ENCODE data around the gene SMO.
A peak's percentile ranks its signal among the peaks of the same experiment; 100 is the strongest.

Gene SMO

DNA sequence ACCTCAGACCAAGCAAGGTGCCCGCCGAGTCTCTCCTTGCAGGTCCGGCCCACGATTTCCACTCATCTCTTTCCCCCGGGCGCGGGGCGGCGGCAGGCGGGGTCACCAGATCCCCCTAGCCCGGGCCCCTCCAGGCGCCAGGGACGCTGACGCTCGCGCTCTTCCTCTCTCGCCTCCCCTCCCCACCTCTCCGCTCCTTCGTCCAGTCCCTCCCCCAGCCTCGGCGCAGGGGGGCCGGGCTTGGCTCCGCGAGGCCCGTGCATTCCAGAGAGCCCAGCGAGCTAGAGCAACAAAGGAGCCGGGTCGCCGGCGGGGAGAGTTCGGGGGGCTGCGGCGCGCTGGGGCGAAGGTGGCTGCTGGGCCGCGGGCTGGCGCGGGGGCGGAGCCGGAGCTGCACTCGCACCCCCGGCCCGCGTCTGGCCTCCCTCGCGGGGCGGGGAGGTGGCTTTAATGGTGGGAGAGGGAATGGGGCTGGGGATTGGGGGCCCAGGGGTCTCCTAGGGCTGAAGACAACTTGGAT is at the start of gene SMO:
SMO (plus strand) TSS at position 262 of the 520 bp plus-strand sequence. CDS start 519 bp downstream, outside the sequence.
- peak; percentile 29 for DNase-seq

DNA sequence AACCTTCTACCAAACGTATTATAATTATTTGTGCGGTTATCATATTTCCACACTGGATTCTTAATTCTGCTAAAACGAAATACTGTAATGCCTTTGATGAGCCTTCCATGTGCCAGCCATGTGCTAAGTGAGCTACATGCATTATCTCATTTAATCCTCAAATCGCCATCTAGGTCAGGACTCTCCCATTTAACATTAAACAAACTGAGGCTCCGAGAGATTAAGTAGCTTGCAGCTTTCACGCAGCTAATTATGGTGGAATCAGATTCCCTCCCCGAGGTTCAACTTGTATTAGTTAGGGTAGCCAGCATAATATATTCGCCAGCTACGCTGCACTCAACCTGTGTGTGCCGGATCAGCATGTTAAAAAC is 44.7 kb upstream of the SMO start:
- no peak for DNase-seq

DNA sequence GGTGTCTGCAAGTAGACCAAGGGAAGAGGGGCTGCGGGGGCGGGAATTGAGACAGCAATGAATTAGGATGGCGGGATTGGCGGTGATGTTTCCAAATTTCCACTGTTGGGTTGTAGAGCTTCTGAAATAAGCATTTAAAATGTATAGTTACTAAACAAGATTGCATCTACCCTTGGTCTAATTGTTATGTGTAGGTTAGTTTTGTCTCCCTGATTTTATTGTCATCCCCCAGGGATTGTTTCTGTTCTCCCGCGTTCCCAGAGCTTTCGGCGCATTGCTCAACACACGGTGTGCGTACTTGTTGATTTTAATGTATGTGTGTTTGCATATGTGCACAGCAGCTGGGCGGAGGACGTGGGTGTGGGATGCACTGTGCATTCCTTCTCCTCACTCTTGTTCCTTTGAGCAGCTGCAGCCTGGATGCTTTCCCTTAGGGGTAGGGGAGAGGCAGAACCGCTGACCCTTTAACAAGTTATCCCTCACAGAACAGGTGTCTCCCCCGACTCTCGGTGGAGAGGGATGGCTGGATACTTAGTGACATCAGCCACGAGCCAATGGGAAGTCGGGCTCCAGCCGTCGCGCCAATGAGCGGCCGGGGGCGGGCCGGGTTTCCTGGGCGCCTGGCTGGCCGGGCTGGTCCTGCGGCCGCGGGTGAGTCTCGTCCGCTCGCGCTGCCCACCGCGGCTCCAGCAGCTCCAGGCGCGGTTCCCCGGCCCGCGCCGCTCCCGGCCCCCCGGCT is 44.2 kb upstream of the SMO start, which contains the start of gene TSPAN33:
TSPAN33 (plus strand) TSS at position 613 of the 739 bp plus-strand sequence. CDS start 274 bp downstream, outside the sequence.
- peak; percentile 66 for DNase-seq

DNA sequence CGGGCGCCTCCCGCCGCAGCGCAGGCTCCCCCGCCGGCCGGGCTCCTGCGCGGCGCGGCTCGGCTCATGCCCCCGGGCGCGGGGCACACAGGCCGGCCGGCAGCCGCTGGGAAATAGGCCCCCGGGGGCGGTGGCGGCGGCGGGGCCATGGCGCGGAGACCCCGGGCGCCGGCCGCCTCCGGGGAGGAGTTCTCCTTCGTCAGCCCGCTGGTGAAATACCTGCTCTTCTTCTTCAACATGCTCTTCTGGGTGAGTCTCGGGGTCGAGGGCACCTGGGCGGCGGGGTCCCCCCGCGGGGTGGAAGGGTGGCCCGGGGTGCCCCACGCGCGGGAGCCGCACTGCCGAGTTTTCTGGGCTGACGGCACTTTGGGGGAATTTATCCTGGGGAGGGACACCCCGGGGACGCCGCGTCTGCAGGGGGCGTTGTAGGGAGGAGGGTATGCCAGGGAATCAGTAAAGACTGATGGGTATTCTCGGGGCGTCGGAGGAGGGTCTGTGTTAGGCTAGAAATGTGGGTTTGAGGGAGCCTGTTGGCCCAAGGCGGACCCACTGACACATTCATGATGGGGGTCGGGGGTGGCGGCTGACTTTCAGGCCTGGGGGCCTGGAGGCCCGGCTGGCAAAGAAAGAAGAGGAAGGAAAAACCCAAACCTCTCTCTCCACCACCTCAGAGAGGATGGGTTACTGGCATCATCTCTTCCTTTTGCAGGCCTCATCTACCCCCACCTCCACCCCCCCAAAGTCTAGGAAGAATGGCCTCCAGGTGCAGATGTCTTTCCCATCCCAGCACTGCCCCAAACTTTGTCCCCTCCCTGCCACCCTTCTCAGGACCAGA is 43.4 kb upstream of the SMO start:
- DNase-seq = peak; percentile 45

DNA sequence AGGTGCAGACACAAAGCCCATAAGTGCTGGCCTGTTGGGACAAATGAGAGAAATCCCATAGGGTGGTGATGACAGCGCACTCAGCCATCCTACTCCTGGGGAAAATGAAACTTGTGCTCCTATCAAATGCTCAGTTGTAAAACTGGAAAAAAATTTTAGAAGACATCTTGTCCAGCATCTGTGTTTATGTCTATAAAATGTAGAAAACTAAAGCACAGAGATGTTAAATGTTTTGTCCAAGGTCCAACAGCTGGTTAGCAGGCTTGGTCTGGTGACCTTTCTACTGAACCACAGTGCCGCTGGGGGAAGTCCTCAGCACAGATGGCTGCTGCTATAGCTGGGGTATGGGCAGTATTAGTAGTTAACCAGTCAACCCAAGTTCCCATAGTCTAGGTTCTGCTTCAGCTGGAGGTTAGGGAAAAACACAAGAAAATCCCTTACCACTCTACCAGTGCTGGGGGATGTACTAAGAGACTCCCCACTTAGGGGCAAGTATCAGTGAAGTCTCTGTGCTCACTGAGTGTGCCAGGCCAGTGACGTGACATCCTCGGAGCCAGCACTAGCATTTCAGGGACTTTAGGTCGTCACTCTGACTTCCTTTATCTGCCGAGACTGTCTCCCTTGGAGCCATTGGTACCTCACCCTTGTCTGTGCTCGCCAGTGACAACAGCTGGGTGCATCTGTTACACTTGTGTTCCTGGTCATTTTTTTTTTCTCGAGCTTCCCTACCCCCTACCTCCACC is 42.0 kb upstream of the SMO start:
- no peak for DNase-seq

DNA sequence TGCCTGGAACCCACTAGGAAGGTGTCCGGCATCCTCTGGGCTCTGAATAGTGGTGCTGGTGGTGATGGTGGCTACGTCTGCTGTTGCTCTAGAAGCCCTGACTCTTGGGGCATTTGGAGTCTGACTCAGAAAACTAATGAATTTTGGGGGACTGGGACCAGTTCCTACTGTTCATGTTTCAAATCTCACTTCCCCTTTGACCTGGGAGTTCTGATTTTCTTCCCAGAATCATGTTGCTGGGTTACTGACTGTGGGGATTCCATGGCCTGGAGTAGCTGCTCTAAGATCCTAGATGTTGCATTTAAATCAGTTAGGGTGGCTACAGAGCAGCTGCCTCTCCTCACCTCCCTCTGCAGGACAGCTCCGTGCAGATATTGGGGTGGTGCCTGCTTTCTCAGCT is 40.7 kb upstream of the SMO start:
- DNase-seq = no peak

DNA sequence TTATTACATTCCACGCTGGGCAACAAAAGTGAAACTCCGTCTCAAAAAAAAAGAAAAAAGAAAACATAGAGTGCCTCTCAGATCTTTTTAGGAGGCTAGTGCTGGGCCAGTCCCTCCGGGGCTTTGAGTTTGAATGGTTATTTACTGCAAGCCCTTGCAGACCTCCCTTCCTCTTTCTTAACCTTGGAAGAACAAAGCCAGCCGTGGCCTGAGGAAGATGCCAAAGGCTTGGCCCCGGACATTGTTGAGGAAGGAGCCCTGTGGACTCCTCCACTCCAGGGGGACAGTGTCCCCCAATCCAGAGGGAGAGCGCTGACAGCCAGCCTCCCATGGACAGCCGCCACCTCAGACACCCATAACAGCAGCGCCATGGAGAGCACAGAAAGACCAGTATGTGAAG is 38.9 kb upstream of the SMO start:
- DNase-seq = no peak

DNA sequence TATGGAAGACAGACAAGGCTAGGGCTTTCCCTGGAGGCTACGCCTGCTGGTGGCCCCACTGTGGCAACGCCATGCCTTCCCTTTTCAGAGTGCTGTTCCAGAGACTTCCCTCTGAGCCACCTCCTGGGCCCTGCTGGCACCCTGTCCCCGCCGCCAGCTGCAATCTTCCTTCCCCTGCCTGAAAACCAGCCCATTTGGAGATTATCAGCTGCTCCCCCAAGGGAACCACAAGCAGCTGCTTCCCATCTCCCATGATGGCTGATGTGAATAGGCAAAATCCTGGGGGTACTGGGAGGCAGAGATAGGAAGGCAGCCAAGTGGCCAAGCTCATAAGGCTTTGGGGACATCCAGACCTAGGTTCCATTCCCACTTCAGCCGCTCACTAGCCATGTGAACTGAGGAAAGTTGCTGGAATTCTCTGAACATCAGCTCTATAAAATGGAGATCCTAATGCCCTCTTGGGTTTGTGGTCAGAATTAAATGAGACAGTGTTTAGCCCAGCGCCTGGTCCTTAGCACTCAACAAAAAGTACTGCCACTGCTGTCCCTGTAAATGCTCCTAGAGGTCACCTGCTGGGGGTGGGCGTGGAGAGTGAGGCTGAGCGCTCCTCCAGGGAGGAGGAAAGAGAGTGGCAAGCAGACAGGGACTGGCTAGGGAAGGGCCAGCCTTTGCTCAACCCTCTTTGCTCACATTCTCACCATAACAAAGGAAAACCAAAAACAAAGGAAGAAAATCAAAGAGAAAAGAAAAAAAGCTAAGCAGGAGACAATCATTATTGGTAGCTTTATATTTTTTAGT is 38.0 kb upstream of the SMO start:
- no peak for DNase-seq

DNA sequence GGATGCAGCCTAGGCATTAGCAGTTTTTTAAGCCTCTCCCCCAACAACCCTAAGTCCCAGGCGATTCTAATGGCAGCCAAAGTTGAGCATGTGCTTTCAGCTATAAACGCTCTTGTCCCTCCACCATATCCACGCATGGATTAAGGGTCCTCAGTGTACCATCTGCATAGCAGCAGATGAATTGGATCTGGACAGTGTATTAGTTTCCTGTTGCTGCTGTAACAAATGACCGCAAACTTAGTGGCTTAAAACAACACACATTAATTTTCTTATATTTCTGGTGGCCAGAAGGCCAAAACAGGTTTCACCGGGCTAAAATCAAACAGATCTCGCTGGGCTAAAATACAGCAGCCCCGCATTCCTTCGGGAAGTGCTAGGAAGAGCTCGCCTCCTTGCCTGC is 30.8 kb upstream of the SMO start:
- DNase-seq = no peak

DNA sequence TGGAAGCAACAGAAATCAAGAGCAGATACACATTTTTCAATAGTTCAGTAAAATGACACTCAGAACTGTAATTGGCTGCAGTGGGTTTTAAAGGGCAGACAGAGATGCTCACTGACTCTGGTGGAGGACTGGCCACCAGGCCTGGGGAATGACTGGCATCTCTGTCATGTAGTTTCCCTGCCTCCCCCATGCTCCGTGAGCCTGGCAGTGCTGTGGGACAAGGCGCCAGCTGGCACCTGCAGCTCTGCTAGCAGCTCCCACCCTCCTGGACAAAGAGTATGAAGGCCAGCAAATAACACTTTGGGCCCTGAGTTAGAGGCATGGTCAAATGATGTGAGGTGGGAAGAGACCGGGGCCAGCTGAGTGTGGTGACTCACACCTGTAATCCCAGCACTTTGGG is 28.9 kb upstream of the SMO start:
- DNase-seq = no peak

DNA sequence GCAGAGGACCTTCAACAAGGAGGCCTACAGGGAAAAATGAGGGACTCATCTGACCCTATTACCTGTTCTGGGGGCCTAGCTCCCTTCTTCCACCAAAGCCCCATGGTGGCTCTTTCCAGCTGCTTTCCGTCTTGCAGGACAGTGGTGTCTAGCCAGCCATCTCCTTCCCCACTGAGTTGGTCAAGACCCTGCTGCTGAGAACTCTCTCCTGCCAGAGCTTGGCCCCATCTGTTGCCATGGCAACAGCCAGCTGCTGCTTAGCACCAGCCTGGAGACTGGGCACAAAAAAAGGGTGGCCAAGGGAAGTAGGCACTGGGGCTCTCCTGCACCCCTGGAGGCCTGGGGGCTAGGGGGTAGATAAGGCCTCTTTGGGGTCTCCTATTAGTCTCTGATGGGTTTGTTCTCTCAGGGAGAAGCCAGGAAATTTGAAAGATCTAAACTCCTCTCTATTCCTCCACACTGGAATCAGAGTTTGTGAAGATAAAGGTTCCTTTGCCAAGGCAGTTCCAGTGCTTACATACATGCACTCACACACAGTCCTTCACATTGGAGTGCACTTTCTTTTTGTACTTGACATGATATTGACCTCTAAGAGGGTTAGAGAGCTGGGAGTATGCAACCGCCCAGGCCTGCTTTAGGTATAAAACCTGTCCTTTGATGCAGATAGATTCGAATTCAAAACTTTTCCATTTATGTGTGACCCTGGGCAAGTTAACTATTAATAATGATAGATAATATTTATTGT is 28.1 kb upstream of the SMO start:
- DNase-seq = no peak

DNA sequence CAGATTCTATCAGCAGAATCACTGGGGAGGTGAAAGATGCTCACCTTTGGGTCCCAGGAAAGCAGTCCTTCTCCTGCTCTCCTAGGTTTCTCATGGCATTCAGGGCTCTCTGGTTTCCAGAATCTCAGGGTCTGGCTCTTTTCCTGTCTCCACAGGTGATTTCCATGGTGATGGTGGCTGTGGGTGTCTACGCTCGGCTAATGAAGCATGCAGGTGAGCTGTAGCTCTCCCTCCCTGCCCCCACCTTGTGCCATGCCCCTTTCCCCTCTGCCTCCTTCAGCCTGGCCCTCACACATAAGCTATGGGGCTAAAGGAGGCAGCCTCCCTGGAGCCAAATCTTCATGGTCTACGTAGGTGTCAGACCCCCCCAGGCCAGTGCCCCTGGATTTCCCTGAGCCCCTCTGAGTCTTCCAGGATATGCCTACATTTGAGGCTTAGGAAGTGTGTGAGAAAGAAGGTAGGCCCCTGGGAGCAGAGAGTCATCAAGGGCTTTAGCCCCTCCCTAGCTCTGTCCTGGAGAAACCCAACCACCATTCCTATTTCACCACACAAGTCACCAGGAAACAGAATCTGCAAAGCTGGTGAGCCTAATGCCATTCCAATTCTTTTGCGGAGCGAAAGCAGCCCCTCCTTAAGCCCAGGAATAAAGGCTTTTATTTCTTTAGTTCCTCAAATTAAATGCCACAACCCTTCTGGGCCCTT is 26.8 kb upstream of the SMO start:
- no peak for DNase-seq

DNA sequence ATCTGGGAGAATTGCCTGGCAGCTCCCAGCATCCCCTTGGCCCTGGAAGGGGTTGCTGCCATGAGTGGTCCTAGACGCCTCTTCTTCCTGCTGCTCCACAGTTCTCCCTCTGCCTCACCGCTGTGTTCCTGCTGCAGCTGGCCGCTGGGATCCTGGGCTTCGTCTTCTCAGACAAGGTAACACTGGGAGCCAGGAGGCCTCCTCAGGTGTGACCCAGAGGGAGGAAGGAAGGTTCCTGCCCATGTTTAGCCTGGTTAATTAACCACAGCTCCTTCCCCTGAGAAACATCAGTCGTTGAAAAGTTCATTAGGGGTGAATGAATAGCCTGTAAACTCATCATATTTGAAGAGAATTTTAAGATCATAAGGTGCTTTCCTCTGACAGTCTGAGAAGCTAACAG is 25.7 kb upstream of the SMO start:
- DNase-seq = no peak

DNA sequence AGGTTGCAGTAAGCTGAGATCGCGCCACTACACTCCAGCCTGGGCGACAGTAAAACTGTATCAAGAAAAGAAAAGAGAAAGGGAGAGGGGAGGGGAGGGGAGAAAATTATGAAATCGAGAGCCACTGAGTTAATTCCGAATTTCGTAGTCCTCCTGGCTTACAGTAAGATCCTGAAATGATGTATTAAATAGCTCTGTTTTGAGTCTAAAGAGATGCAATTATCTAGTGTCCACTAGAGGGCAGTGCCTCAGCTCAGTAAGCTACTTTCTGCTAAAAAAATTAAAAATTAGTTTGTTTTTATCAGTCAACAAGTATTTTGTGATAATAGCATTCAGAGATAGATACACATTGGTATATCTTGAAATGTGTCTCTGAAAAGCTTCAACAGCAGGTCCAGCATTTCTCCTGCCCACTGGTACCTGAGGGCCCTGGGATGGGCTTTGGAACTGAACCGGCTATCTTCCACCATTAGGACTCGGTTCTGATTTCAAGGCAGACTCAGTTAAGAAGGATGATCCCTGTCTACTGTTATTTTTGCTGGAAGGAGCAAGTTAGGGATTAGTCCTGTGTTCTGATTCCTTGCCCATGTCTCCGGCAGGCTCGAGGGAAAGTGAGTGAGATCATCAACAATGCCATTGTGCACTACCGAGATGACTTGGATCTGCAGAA is 24.4 kb upstream of the SMO start:
- no peak for DNase-seq

DNA sequence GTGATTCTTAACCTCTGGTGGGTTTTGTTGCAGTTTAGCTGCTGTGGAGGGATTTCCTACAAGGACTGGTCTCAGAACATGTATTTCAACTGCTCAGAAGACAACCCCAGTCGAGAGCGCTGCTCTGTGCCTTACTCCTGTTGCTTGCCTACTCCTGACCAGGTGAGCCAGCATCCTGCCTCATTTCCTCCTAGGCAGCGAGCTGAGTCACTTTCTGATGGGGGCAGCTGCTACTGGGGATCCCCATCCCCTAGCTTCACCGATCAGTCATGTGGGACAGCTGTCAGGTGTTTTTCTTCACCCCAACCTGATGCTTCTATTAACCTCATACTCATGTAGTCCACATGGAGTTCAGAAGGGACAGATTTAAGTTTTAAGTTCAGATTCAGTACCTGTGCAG is 21.7 kb upstream of the SMO start:
- DNase-seq = no peak

DNA sequence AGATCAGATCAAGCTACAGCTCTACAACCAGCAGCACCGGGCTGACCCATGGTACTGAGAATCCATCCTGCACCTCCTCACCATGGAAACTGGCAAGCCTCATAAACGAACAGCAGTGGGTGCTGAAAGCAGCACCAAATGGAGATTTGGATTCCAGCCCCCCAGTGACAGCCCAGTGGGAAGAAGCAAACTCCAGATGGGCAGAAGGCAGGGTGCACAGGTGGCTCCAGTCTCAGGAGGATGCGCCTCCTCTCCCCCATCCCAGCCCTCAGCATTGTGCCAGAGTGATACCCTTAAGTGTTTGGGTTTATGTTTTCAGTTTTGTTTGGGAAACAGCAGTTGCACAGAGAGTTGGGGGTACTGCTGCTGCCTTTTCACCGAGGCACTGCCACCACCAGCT is 20.6 kb upstream of the SMO start:
- DNase-seq = no peak

DNA sequence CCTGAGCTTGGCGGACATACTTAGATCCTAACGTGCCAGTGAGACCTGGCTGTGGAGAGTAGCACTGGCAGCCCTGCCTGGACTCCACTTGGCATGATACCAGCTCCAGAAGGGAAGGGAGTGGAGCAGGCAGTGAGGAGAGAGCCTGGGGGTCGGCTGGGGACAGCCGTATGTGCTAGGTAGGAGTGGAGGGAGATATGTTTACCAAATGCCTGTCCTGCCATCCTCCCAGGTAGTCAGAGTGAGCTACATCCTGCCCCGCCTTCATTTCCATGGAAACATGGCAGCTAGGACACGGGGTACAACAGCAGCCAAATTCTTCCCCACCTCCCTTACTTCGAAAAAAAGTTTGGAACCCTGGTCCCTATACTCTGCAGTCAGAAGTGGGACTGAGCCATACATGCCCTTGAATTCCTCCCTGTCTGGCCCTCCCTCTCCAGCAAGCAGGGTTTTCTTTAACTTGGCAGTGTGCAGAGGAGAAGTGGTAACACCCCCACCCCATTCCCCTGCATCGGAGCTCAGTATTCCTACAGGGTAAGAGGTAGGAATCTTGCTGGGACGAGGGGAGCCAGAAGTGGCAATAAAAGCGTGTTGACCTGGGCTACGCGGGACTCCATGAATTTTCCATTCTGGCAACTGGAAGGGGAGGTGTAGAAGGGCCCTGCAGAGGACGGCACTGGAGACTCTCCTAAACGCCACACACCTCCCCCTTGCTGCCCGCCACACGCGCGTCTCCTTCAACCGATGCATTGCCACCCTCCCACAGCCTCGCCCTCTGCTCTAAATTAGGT is 20.0 kb upstream of the SMO start:
- DNase-seq = no peak

DNA sequence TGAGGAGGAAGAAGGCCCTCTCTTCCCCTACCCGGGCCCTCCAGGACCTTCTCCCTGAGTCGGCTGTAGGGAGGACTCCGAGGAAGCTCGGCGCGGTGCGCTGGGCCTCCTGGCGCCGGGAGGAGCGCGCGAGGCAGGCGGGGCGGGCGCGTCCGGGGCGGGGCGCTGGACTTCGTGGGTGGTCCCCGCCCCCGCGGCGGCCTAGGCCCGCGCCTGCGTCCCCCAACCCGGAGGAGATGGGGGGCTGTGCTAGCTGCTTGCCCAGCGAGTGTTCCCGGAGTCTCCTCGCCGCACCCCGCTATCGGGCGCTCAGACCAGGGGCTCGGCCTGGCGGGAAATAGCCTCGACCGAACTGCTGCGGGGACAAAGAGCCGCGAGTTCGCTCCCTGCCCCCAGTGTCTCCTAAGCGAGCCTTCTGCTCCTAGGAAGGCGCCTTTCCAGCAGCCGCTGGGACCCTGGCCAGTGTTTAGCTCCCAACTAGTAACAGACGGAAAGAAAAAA is 19.2 kb upstream of the SMO start:
- peak; percentile 46 for DNase-seq

DNA sequence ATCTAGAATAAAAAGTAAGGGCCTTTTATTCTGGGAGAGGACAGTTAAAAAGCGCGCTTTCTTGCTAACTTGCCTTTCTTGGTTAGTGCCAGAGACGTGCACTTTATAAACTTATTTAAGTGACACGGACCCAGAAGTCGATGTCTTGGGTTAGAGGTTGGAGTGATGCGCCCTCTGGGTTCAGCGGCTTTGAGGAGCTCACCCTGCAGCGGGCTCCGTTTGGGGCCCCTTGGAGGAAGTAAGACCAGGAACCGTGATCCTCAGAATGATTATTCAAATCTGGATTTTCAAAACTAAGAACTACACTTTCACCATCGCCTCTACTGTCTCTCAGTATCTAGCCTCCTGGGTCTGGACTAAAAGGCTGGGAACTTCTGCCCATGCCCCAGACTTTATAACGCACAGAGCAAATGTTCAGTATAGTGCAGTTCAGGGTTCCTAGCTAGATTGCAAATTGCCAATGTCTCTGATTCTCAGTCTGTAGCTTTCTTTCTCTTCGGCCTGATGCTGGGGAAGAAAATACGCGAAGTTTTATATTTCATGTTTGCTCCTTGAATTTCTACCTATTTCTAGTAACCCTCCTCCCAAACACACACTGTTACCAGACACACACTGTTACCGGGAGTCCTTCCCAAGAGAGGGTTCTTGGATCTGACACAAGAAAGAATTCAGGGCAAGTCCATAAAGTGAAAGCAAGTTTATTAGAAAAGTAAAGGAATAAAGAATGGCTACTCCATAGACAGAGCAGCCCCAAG is 18.6 kb upstream of the SMO start:
- no peak for DNase-seq

Data from activated T-cell treated with anti-CD3 and anti-CD28 coated beads, Interleukin-2, amount 50 U/mL, for 1 hour (primary cell).